PC-3 (cell line): ENCODE results near the gene CYP27C1. TPM values are rescaled to one million over a fixed set of nuclear protein-coding genes. Genes with fewer than 3 reads are reported as not detected.

Source experiments
- ATAC-seq: fragments of 200-7000 bp; cut with Tn5 transposase; 2 replicates; pipeline ENCODE4 v1.9.1; 2020; ENCODE audit warnings: mild to moderate bottlenecking, moderate library complexity
- BruUV-seq: library from RNA; stranded (reverse); fragments of 400-500 nt; replicated peaks from 2 replicates; lab custom pipeline; 2021; lab: Mats Ljungman, UMichigan
- CTCF ChIA-PET: fragments of 300-600 bp; sonication (Branson Sonifier 250); formaldehyde crosslinking; loops from one replicate; lab custom pipeline; 2022; ENCODE audit warnings: antibody characterized with exemption; lab: Charles Lee
- POLR2A ChIA-PET: fragments of 300-600 bp; sonication (Branson Sonifier 250); formaldehyde crosslinking; loops from one replicate; lab custom pipeline; 2022; ENCODE audit warnings: antibody characterized with exemption; ENCODE audit not compliant: unreplicated experiment; lab: Charles Lee
- DNase-seq: peaks from one replicate; pipeline ENCODE4 v3.0.0-alpha.2; 2015
- H2AFZ ChIP-seq: fragments of 300-600 bp; sonication (generic); 2 replicates; pipeline ENCODE4 v1.6.0; 2016; ENCODE audit warnings: antibody characterized with exemption, low read length
- H3F3A ChIP-seq: fragments of 300-600 bp; sonication (generic); one replicate; pipeline ENCODE4 v1.6.0; 2017; ENCODE audit warnings: antibody characterized with exemption, low read length, control low read depth, mild to moderate bottlenecking; ENCODE audit not compliant: unreplicated experiment
- H3K27ac ChIP-seq: fragments of 300-600 bp; sonication (generic); 2 replicates; pipeline ENCODE4 v1.5.1; 2016; ENCODE audit warnings: mild to moderate bottlenecking, low read length
- H3K27me3 ChIP-seq: fragments of 300-600 bp; sonication (generic); 2 replicates; pipeline ENCODE4 v1.6.1; 2016; ENCODE audit warnings: low read length, mixed read lengths
- H3K36me3 ChIP-seq: fragments of 300-600 bp; sonication (generic); 2 replicates; pipeline ENCODE4 v1.6.1; 2016; ENCODE audit warnings: low read depth, mixed run types, low read length, mixed read lengths
- H3K4me1 ChIP-seq: fragments of 300-600 bp; sonication (generic); 2 replicates; pipeline ENCODE4 v1.5.1; 2016; ENCODE audit warnings: low read length; ENCODE audit not compliant: insufficient read depth
- H3K4me2 ChIP-seq: fragments of 300-600 bp; sonication (generic); 2 replicates; pipeline ENCODE4 v1.6.0; 2016; ENCODE audit warnings: low read length
- H3K4me3 ChIP-seq: fragments of 300-600 bp; sonication (generic); 2 replicates; pipeline ENCODE4 v1.5.1; 2016; ENCODE audit warnings: mild to moderate bottlenecking, low read length, mixed read lengths
- H3K79me2 ChIP-seq: fragments of 300-600 bp; sonication (generic); 2 replicates; pipeline ENCODE4 v1.6.1; 2017; ENCODE audit warnings: low read length, mixed read lengths
- H3K9ac ChIP-seq: fragments of 300-600 bp; sonication (generic); 2 replicates; pipeline ENCODE4 v1.6.0; 2016; ENCODE audit warnings: mild to moderate bottlenecking, low read length
- H3K9me2 ChIP-seq: fragments of 300-600 bp; sonication (generic); replicated peaks from 2 replicates; pipeline ENCODE4 v1.6.1; 2016; ENCODE audit warnings: mixed run types, low read length, mixed read lengths
- H3K9me3 ChIP-seq: fragments of 300-600 bp; sonication (generic); 2 replicates; pipeline ENCODE4 v1.6.1; 2016; ENCODE audit warnings: low read length, mixed read lengths
- H4K20me1 ChIP-seq: fragments of 300-600 bp; sonication (generic); 2 replicates; pipeline ENCODE4 v1.6.1; 2016; ENCODE audit warnings: low read length, mixed read lengths
- EZH2 ChIP-seq: fragments of 300-600 bp; sonication (generic); IDR thresholded peaks from one replicate; pipeline ENCODE4 v1.6.1; 2017; ENCODE audit warnings: antibody characterized with exemption, mild to moderate bottlenecking, low read length; ENCODE audit not compliant: unreplicated experiment
- EZH2phosphoT487 ChIP-seq: fragments of 300-600 bp; sonication (generic); IDR thresholded peaks from 2 replicates; pipeline ENCODE4 v1.6.1; 2018; ENCODE audit warnings: mild to moderate bottlenecking, antibody characterized with exemption, low read length, borderline replicate concordance
- intact Hi-C: fragments of 100-400 bp; cut with micrococcal nuclease; formaldehyde crosslinking; loops from 2 replicates; pipeline ENCODE4 v1.9.0; 2023
- total RNA-seq: library from RNA; depleted of rRNA; stranded (reverse); fragments of >200 nt; gene quantifications from 2 replicates; pipeline ENCODE4 v1.2.3, GENCODE V29; 2014
- TF ChIP-seq, protein P1 (sequence below): fragments of 300-600 bp; sonication (generic); conservative IDR thresholded peaks from 2 replicates; pipeline ENCODE4 v1.5.1; 2017; ENCODE audit warnings: antibody characterized with exemption, low read depth, mild to moderate bottlenecking, low read length

Gene CYP27C1
- total RNA-seq, 1 experiment from 2014 or later, result 0.36 TPM

DNA sequence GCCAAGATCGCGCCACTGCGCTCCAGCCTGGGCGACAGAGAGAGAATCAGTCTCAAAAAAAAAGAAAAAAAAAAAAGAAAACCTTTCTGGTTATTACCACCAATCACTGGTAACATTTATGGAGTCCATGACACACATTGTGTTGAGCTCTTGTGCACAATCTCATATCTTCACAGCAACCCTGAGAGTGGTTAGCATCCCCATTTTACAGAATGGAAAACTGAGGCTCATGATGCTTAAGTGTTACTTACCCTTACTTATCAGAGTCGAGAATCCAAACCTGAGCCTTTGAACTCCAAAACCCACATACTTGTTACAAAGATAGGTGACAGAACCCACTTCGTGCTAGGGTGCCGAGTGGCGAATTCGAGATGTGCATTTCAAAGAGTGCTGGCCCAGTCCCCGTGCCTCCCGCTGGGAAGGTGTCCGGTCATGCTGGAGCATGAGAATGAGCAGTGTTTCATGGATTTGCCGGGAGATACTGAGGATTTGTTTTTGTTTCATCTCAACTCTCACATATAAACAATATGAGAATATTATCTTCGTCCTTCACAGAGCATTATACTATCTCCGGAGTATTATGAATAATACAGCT lies 50.9 kb downstream of the CYP27C1 start:
- ATAC-seq (no peak), DNase-seq (no peak)
- Histone ChIP-seq H3K9me3 (no peaks in the 10 kb centered on the region), H3K4me3 (no peak overlapping the region), H3K4me1 (peaks cover 7% of the 10 kb centered on the region), H2AFZ (no peak overlapping the region), H3K9ac (no peak overlapping the region), H3F3A (no peaks in the 10 kb centered on the region), H3K79me2 (no peaks in the 10 kb centered on the region), H3K27ac (no peak overlapping the region), H3K36me3 (no peaks in the 10 kb centered on the region), H3K9me2 (no peaks in the 10 kb centered on the region), H4K20me1 (no peaks in the 10 kb centered on the region), H3K4me2 (no peak overlapping the region), H3K27me3 (no peaks in the 10 kb centered on the region)
- intact Hi-C loops, result no loop called here
- ChIA-PET POLR2A (no interaction called here), CTCF (no interaction called here)
- TF ChIP-seq, protein P1, sequence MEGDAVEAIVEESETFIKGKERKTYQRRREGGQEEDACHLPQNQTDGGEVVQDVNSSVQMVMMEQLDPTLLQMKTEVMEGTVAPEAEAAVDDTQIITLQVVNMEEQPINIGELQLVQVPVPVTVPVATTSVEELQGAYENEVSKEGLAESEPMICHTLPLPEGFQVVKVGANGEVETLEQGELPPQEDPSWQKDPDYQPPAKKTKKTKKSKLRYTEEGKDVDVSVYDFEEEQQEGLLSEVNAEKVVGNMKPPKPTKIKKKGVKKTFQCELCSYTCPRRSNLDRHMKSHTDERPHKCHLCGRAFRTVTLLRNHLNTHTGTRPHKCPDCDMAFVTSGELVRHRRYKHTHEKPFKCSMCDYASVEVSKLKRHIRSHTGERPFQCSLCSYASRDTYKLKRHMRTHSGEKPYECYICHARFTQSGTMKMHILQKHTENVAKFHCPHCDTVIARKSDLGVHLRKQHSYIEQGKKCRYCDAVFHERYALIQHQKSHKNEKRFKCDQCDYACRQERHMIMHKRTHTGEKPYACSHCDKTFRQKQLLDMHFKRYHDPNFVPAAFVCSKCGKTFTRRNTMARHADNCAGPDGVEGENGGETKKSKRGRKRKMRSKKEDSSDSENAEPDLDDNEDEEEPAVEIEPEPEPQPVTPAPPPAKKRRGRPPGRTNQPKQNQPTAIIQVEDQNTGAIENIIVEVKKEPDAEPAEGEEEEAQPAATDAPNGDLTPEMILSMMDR, result no peak
- TF ChIP-seq EZH2 (no peak), EZH2phosphoT487 (no peak)
- no TSS peak for BruUV-seq

DNA sequence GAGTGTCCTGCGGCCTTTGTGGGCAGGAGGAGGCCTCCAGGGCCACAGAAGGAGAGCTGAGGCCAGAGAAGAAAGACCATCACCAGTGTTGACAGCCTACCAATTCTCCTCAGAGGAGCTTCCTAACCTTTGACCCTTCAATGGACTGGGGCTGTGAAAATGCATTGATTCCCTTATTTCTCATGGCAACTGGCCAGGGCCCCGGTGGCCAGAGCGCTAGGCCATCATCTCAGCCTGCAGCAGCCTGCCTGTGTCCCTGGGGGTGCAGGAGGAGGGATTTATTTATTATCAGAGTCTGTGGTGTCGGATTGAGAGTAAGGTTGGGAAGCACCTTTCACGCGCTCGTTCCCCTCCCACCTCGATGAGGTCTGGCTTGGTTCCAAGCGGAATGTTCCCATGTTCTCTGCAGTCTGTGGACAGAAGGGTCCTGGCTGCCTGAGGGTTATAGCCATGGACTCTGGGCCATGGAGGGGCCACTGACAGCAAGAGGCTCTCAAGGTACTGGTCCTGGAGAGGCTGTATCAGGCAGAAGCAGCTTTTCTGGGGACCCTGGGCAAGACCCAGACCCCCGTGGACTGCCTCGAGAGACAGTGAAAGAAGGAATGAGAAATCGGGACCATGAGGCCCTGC lies 53.8 kb downstream of the CYP27C1 start:
- no peak for ATAC-seq
- H3K4me1 ChIP-seq, result no peaks in the 10 kb centered on the region
- H3F3A ChIP-seq, result no peaks in the 10 kb centered on the region
- H3K27ac ChIP-seq, result no peak overlapping the region
- H3K9ac ChIP-seq, result no peak overlapping the region
- no peak overlapping the region for H3K4me2 ChIP-seq
- TF ChIP-seq EZH2phosphoT487 (no peak), EZH2 (no peak)
- TF ChIP-seq, protein P1, result no peak
- no peaks in the 10 kb centered on the region for H3K9me2 ChIP-seq
- H2AFZ ChIP-seq, result no peak overlapping the region
- no peaks in the 10 kb centered on the region for H3K79me2 ChIP-seq
- ChIA-PET POLR2A (interaction anchor here (0.6 kb wide), 1 partner anchor 17 kb away, joined by 5 read pairs; no protein-coding TSS in a partner anchor), CTCF (no interaction called here)
- no peak overlapping the region for H3K4me3 ChIP-seq
- no peaks in the 10 kb centered on the region for H4K20me1 ChIP-seq
- no peaks in the 10 kb centered on the region for H3K9me3 ChIP-seq
- no peak for DNase-seq
- intact Hi-C loops, result no loop called here
- no peaks in the 10 kb centered on the region for H3K27me3 ChIP-seq
- BruUV-seq, result no TSS peak
- no peaks in the 10 kb centered on the region for H3K36me3 ChIP-seq

- Histone ChIP-seq H3K9me3 (no peaks in the 10 kb centered on the region), H3K9ac (no peak overlapping the region), H3K27me3 (no peaks in the 10 kb centered on the region), H3K27ac (no peak overlapping the region), H3K79me2 (no peaks in the 10 kb centered on the region), H3K36me3 (no peaks in the 10 kb centered on the region), H3K4me1 (no peaks in the 10 kb centered on the region), H3K4me3 (no peak overlapping the region), H4K20me1 (no peaks in the 10 kb centered on the region), H3K4me2 (no peak overlapping the region), H3K9me2 (no peaks in the 10 kb centered on the region), H3F3A (no peaks in the 10 kb centered on the region), H2AFZ (no peak overlapping the region)
- TF ChIP-seq EZH2 (no peak), EZH2phosphoT487 (no peak)
- TF ChIP-seq, protein P1, result no peak
- CTCF ChIA-PET, result no interaction called here
- DNase-seq (no peak), ATAC-seq (no peak)
- no TSS peak for BruUV-seq
- POLR2A ChIA-PET, result interaction anchor here (0.9 kb wide), 1 partner anchor 313 kb away, joined by 4 read pairs; no protein-coding TSS in a partner anchor
- intact Hi-C loops, result no loop called here
These were observed 54.6 kb downstream of the CYP27C1 start for GRCh38 chr2:127165539-127165935.
